PC-9 (cell line): Measurements from ENCODE around the gene MGAT5. TPM values are rescaled to one million over a fixed set of nuclear protein-coding genes. Genes with fewer than 3 reads are reported as not detected.

ENCODE experiments used
- BruUV-seq: library from RNA; stranded (reverse); fragments of 400-500 nt; replicated peaks from 2 replicates; lab custom pipeline; 2021; lab: Mats Ljungman, UMichigan
- CTCF ChIA-PET: fragments of 300-600 bp; sonication (Branson Sonifier 250); formaldehyde crosslinking; loops from one replicate; lab custom pipeline; 2022; ENCODE audit warnings: antibody characterized with exemption; lab: Charles Lee
- POLR2A ChIA-PET: fragments of 300-600 bp; sonication (Branson Sonifier 250); formaldehyde crosslinking; loops from one replicate; lab custom pipeline; 2022; ENCODE audit warnings: antibody characterized with exemption; ENCODE audit not compliant: unreplicated experiment; lab: Charles Lee
- DNase-seq, 2 experiments: peaks; one replicate each; pipeline versions ENCODE4 v3.0.0 to v3.0.0-alpha.2; 2015 to 2022; ENCODE audit warnings: mixed read lengths in 1 of 2
- H2AFZ ChIP-seq: fragments of 200-600 bp; sonication (generic); 2 replicates; pipeline ENCODE4 v1.8.1; 2017; ENCODE audit warnings: antibody characterized with exemption
- H3F3A ChIP-seq: fragments of 200-600 bp; sonication (generic); 2 replicates; pipeline ENCODE4 v1.8.1; 2017; ENCODE audit warnings: antibody characterized with exemption, mild to moderate bottlenecking, low read depth; ENCODE audit not compliant: insufficient read depth
- H3K27ac ChIP-seq: fragments of 200-600 bp; sonication (generic); 2 replicates; pipeline ENCODE4 v1.6.1; 2016; ENCODE audit warnings: mixed run types
- H3K27me3 ChIP-seq: fragments of 200-600 bp; sonication (generic); 2 replicates; pipeline ENCODE4 v1.6.1; 2016; ENCODE audit warnings: low read depth, mixed run types; ENCODE audit not compliant: insufficient read depth
- H3K36me3 ChIP-seq: fragments of 200-600 bp; sonication (generic); 2 replicates; pipeline ENCODE4 v1.6.1; 2016; ENCODE audit warnings: low read depth, mixed run types
- H3K4me1 ChIP-seq: fragments of 200-600 bp; sonication (generic); replicated peaks from 2 replicates; pipeline ENCODE4 v1.6.1; 2016; ENCODE audit warnings: mixed run types; ENCODE audit not compliant: insufficient read depth
- H3K4me2 ChIP-seq: fragments of 200-600 bp; sonication (generic); 2 replicates; pipeline ENCODE4 v1.6.1; 2017; ENCODE audit warnings: mixed run types
- H3K4me3 ChIP-seq: fragments of 200-600 bp; sonication (generic); 2 replicates; pipeline ENCODE4 v1.6.1; 2016; ENCODE audit warnings: mixed run types
- H3K79me2 ChIP-seq: fragments of 200-600 bp; sonication (generic); 2 replicates; pipeline ENCODE4 v1.6.1; 2017; ENCODE audit warnings: low read depth, mixed run types
- H3K9me2 ChIP-seq: fragments of 200-600 bp; sonication (generic); 2 replicates; pipeline ENCODE4 v1.8.1; 2017; ENCODE audit warnings: mild to moderate bottlenecking; ENCODE audit not compliant: insufficient read depth
- H3K9me3 ChIP-seq: fragments of 200-600 bp; sonication (generic); 2 replicates; pipeline ENCODE4 v1.8.1; 2016; ENCODE audit warnings: low read depth; ENCODE audit not compliant: insufficient read depth
- H4K20me1 ChIP-seq: fragments of 200-600 bp; sonication (generic); 2 replicates; pipeline ENCODE4 v1.8.1; 2017; ENCODE audit not compliant: insufficient read depth
- EZH2 ChIP-seq: fragments of 200-600 bp; sonication (generic); IDR thresholded peaks from 2 replicates; pipeline ENCODE4 v1.8.0; 2017; ENCODE audit warnings: antibody characterized with exemption, low read depth
- intact Hi-C: fragments of 100-400 bp; cut with micrococcal nuclease; formaldehyde crosslinking; loops from one replicate; pipeline ENCODE4 v1.10.0; 2022; ENCODE audit not compliant: unreplicated experiment
- total RNA-seq: library from RNA; stranded (reverse); gene quantifications from 2 replicates; pipeline ENCODE4 v1.2.3, GENCODE V29; 2021
- TF ChIP-seq, protein P1 (sequence below): fragments of 200-600 bp; sonication (generic); conservative IDR thresholded peaks from 2 replicates; pipeline ENCODE4 v1.6.1; 2017; ENCODE audit warnings: mixed run types, antibody characterized with exemption, mild to moderate bottlenecking, moderate library complexity

The MGAT5 gene
- total RNA-seq, 1 experiment from 2014 or later, result 33.5 TPM

DNA sequence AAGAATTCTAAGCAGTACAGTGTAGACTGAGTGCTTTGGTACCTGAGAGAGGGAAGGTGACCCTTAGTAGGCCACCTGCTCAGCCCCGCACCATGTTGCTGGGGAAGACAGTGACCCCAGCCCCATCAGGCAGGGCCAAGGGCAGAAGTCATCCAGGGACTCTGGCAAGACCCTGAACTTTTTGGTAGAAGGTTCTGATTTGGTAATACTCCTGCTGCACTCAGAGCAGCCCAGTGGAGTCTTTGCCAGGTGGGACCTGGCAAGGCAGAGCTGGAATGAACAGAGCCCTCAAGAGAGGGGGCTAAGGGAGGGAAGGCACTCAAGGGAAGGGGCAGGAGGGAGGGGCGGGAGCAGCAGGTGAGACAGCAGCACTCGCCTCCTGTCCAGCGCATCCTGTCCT is 191.2 kb downstream of the MGAT5 start:
- 0 out of 2 replicates have a peak, but pooled peaks cover 3% of the 10 kb centered on the region for H3K4me1 ChIP-seq
- no peak overlapping the region for H2AFZ ChIP-seq
- no peaks in the 10 kb centered on the region for H3K27me3 ChIP-seq
- H3K9me2 ChIP-seq, result no peaks in the 10 kb centered on the region
- TF ChIP-seq, protein P1, sequence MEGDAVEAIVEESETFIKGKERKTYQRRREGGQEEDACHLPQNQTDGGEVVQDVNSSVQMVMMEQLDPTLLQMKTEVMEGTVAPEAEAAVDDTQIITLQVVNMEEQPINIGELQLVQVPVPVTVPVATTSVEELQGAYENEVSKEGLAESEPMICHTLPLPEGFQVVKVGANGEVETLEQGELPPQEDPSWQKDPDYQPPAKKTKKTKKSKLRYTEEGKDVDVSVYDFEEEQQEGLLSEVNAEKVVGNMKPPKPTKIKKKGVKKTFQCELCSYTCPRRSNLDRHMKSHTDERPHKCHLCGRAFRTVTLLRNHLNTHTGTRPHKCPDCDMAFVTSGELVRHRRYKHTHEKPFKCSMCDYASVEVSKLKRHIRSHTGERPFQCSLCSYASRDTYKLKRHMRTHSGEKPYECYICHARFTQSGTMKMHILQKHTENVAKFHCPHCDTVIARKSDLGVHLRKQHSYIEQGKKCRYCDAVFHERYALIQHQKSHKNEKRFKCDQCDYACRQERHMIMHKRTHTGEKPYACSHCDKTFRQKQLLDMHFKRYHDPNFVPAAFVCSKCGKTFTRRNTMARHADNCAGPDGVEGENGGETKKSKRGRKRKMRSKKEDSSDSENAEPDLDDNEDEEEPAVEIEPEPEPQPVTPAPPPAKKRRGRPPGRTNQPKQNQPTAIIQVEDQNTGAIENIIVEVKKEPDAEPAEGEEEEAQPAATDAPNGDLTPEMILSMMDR, result no peak
- no peak for TF ChIP-seq EZH2
- no peaks in the 10 kb centered on the region for H3K79me2 ChIP-seq
- H3K36me3 ChIP-seq, result no peaks in the 10 kb centered on the region
- no peak overlapping the region for H3K4me3 ChIP-seq
- CTCF ChIA-PET, result no interaction called here
- H3K27ac ChIP-seq, result no peak overlapping the region
- POLR2A ChIA-PET, result no interaction called here
- no peak for DNase-seq
- intact Hi-C loops, result no loop called here
- H3K4me2 ChIP-seq, result no peak overlapping the region
- no peaks in the 10 kb centered on the region for H4K20me1 ChIP-seq
- H3K9me3 ChIP-seq, result no peaks in the 10 kb centered on the region
- BruUV-seq, result no TSS peak
- H3F3A ChIP-seq, result no peaks in the 10 kb centered on the region

DNA sequence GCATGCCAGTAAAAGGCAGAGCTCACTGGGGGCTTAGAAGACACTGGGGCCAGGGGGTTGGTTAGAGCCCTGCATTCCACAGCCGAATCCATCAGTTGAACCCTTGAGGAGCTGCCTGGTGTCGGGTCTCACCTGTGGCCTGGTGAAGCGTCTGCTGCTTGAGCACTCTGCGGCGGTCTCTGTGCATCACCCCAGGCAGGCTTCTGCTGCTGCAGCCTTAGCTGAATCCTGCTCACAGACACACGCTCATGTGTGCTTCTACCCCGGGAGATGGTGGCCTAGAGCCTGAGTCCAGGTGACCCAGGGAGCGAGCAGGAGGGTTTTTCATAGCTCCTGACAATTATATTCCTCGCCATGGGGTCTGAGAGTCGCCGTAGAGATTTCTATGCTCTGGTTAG is 192.1 kb downstream of the MGAT5 start:
- no peaks in the 10 kb centered on the region for H4K20me1 ChIP-seq

DNA sequence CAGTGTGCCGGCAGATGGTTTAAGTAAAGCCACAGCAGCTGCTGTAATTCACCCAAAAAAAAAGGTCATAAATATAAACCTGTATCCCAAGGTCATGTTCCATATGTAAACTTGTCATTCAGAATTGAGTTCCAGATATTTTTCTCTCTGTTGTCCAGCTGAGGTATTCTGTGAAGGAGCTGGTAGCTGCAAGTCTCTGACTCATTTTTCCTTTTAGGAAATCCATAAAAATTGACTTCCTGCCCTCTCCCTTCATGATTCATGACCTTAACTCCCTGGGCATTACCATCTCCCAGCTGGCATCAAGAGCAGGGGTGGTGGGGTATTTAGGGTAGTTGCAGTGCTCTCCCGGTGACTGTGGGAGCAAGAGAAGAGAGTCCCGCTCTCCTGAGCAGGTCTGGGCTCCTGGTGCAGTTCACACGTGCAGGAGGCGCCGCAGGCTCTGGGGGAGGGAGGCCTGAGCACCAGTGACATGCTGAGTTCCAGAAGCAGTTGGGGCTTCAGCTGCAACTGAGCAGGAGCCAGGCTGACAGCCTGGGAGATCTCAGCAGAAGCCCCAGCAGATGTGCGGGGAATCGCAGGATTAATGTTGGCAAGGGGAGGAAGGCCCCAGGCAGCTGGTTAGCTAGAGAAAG is 192.6 kb downstream of the MGAT5 start:
- intact Hi-C loops, result no loop called here
- no peaks in the 10 kb centered on the region for H3K79me2 ChIP-seq
- no peak for DNase-seq
- no peaks in the 10 kb centered on the region for H4K20me1 ChIP-seq
- no peaks in the 10 kb centered on the region for H3K36me3 ChIP-seq
- H3K27ac ChIP-seq, result no peak overlapping the region
- H3K9me2 ChIP-seq, result no peaks in the 10 kb centered on the region
- ChIA-PET POLR2A (no interaction called here), CTCF (no interaction called here)
- H3F3A ChIP-seq, result no peaks in the 10 kb centered on the region
- H3K9me3 ChIP-seq, result no peaks in the 10 kb centered on the region
- H2AFZ ChIP-seq, result no peak overlapping the region
- BruUV-seq, result no TSS peak
- no peak overlapping the region for H3K4me2 ChIP-seq
- H3K4me1 ChIP-seq, result 0 out of 2 replicates have a peak, but pooled peaks cover 3% of the 10 kb centered on the region
- no peak overlapping the region for H3K4me3 ChIP-seq
- no peak for TF ChIP-seq EZH2
- TF ChIP-seq, protein P1, result no peak
- H3K27me3 ChIP-seq, result no peaks in the 10 kb centered on the region

More for the DNA sequence above, 192.1 kb downstream of the MGAT5 start:
- Histone ChIP-seq H3K27me3 (no peaks in the 10 kb centered on the region), H3K9me3 (no peaks in the 10 kb centered on the region), H3F3A (no peaks in the 10 kb centered on the region), H3K27ac (no peak overlapping the region), H3K36me3 (no peaks in the 10 kb centered on the region), H3K9me2 (no peaks in the 10 kb centered on the region), H3K4me3 (no peak overlapping the region), H3K4me2 (no peak overlapping the region), H3K4me1 (0 out of 2 replicates have a peak, but pooled peaks cover 3% of the 10 kb centered on the region), H2AFZ (no peak overlapping the region), H3K79me2 (no peaks in the 10 kb centered on the region)
- ChIA-PET CTCF (no interaction called here), POLR2A (no interaction called here)
- TF ChIP-seq, protein P1, result no peak
- TF ChIP-seq EZH2, result no peak
- intact Hi-C loops, result no loop called here
- BruUV-seq, result no TSS peak
- DNase-seq, result no peak
